Measurements from ENCODE around the gene SPOP.
A peak's percentile ranks its signal among the peaks of the same experiment; 100 is the strongest.
"Not testable (repeated sequence)": the region's sequence is repeated elsewhere in the genome, so short reads cannot be mapped to it uniquely, and the experiment has no call there.

Gene SPOP

DNA sequence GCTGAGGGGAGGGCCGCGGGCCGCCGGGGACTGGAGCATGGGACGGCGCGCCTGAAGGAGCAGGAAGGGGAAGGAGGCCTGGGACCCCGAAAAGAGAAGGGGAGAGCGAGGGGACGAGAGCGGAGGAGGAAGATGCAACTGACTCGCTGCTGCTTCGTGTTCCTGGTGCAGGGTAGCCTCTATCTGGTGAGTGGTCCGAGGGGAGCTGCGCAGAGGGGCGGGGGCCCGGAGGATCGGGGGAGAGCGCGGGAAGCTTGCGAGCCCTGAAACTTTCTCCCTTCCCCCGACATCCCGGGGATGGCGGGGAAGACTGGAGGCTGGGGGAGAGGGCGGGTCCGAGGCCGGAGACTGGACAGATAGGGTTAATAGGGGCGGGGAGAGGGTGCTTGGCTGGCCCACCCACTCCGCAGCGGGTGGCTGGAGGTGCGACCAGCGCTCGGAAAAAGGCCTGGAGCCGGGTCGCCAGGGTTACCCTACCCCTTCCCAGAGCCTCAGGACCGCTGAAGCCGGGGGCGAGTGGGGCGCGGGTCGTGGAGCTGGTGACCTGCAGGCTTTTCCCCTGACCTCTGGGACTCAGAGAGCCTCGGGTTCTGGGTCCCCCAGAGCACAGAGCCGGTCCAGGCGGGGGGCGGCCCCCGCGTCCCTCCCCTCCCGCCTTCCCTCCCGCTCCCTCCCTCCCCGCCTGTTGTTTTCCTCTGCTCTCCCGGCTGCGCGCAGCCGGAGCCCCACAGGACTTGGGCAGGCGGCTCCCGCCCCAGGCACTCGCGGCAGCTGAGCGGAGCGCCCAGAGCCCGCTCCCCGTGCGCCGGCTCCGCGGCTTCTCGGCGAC lies 101.6 kb downstream of the SPOP start:
- Mint-ChIP-seq H3K9me3 (no peaks in the 10 kb centered on the region), H3K27me3 (peaks cover 69% of the 10 kb centered on the region), H3K36me3 (ENCODE audit: insufficient read depth) (peaks cover 6% of the 10 kb centered on the region), H3K4me3 (peak overlapping the region; percentile 65), H3K4me1 (peaks cover 13% of the 10 kb centered on the region), H3K27ac (ENCODE audit: low read depth) (no peak overlapping the region)
- ATAC-seq (replicated peaks; ENCODE audit: extremely low read depth, poor library complexity, severe bottlenecking) = peak; percentile 15
- DNase-seq (ENCODE audit: low spot score in 2 of 2) = no peak

DNA sequence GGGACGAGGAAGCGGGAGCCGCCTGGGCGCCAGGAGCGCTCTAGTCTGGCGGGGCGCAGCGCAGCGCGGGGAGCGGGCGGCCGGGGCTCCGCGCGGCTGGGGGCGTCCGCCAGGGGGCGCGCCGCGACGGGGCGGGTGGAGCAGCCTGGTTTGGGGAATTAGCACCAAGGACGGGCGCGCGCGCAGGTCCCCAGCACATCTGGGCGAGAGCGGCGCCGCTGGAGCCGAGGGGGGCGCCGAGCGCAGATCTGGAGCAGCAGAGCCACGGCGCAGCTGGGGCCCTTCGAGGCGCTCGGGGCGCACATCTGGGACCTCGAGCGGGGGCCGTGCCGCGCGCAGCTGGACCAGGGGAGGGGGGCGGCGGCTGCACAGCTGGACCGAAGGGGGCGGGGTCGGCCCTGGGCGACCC lies 102.2 kb downstream of the SPOP start, which contains the start of gene NXPH3:
TSS of gene NXPH3 (plus strand) at position 193 of the 409 bp plus-strand sequence. CDS start 349 bp downstream, outside the sequence.
- Mint-ChIP-seq H3K4me1 (peaks cover 19% of the 10 kb centered on the region), H3K36me3 (ENCODE audit: insufficient read depth) (peaks cover 8% of the 10 kb centered on the region), H3K27ac (ENCODE audit: low read depth) (no peak within 1 kb of the TSS), H3K27me3 (peaks cover 69% of the 10 kb centered on the region), H3K9me3 (no peaks in the 10 kb centered on the region), H3K4me3 (peak within 1 kb of the TSS; percentile 65)
- ATAC-seq (replicated peaks; ENCODE audit: extremely low read depth, poor library complexity, severe bottlenecking) (peak; percentile 61), DNase-seq (ENCODE audit: low spot score in 2 of 2) (peak; percentile 42 to 50)

DNA sequence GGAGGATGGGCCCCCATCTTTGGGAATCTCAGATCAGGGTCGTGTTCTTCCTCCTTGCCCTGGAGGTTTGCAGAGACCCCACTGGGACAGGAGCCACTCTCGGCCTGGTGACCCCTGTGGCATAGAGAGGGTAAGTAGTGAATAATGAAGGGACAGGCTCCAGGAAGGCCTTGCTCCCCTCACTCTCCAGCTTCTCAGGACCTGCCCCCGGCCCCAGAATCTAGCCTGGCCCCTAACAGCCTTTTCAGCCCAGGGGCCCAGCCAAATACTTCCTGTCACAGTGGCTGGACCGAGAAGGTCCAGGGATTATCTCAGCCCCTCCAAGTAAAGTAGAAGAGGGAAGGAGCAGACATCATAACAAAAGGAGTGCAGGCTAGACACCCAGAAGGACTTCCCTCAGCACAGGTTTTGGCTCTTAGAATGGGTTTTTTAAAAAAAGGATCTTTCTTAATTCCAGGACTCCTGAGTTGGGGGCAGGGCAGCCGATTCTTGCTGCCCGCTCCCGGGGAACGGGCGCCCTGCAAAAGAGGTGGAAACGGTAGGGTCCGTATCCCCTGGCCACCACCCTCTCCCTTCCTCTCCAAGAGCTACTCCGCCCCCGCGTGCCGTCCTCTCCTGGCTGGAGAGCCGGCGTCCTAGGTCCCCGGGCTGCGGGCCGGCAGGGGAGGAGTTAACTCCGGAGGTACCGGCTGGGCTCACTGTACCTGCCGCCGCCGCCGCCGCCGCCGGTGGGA lies 102.8 kb downstream of the SPOP start:
- peak overlapping the region; percentile 57 for H3K4me3 Mint-ChIP-seq
- ATAC-seq (replicated peaks; ENCODE audit: extremely low read depth, poor library complexity, severe bottlenecking) = no peak
- no peak overlapping the region for H3K27ac Mint-ChIP-seq (ENCODE audit: low read depth)
- H3K27me3 Mint-ChIP-seq = peaks cover 69% of the 10 kb centered on the region
- DNase-seq (ENCODE audit: low spot score in 2 of 2) = no peak
- H3K9me3 Mint-ChIP-seq = no peaks in the 10 kb centered on the region
- H3K4me1 Mint-ChIP-seq = peaks cover 24% of the 10 kb centered on the region
- peaks cover 9% of the 10 kb centered on the region for H3K36me3 Mint-ChIP-seq (ENCODE audit: insufficient read depth)

DNA sequence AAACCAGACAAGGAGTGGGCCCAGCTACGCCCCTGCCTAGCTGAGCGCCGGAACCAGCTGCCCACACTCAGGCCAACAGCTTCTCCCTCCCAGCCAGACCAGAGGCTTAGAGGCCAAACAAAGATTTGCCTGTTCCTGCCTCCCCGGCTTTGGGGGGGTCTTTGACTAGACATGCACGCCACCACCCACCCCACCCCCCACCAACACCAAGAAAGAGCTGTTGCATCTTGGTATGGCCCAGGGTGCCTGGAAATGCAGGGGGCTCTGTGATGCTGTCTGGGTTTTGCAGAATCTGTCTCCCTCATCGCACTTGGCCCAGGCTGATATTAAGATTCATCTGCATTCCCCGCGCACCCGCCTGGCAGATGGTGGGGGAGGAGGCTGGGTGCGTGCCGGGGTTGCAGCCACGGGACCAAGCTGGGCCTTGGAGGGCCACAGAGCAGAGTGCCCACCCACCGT lies 103.5 kb downstream of the SPOP start:
- peaks cover 69% of the 10 kb centered on the region for H3K27me3 Mint-ChIP-seq
- DNase-seq (ENCODE audit: low spot score in 2 of 2) = no peak
- H3K27ac Mint-ChIP-seq (ENCODE audit: low read depth) = no peak overlapping the region
- no peak overlapping the region for H3K4me3 Mint-ChIP-seq
- ATAC-seq (replicated peaks; ENCODE audit: extremely low read depth, poor library complexity, severe bottlenecking) = no peak
- H3K4me1 Mint-ChIP-seq = peaks cover 24% of the 10 kb centered on the region
- H3K36me3 Mint-ChIP-seq (ENCODE audit: insufficient read depth) = peaks cover 9% of the 10 kb centered on the region
- no peaks in the 10 kb centered on the region for H3K9me3 Mint-ChIP-seq

DNA sequence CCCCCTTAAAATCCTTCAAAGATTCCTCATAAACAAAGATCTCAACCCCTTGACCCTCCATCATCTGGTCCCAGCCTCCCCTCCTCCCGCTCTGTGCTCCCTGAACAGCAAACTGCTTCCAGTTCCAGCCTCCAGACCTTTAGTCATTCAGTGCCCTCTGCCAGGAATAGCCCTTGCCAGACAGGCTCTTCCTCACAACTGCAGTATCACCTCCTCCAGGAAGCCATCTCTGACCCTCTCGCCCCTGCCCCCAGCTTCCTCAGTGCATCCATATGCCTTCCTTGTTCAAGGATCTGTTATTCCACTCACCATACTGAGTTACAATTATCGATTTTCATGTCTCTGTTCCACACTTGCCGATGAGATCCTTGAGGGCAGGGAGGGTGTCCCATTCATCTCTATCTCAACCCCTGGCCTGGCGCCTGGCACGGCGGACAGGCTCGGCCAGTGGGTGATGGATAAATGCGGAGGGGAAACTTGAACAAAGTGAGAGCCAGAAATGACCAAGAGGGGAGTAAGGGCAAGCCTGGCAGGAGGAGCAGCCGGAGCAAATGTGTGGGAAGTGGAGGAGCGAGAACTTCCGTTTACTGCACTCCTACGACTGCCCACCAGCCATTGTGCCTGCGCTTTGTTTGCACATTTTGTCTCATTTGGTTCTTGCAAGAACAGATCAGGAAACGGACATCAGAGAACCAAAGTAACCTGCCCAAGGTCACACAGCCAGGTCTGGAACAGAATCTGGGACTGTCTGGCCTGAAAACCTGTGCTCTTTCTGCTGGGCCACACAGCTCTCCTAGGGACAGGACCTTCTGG lies 104.2 kb downstream of the SPOP start:
- Mint-ChIP-seq H3K27ac (ENCODE audit: low read depth) (no peak overlapping the region), H3K4me3 (no peak overlapping the region), H3K9me3 (no peaks in the 10 kb centered on the region), H3K36me3 (ENCODE audit: insufficient read depth) (peaks cover 9% of the 10 kb centered on the region), H3K4me1 (peaks cover 24% of the 10 kb centered on the region), H3K27me3 (peaks cover 64% of the 10 kb centered on the region)
- ATAC-seq (replicated peaks; ENCODE audit: extremely low read depth, poor library complexity, severe bottlenecking) = no peak
- no peak for DNase-seq (ENCODE audit: low spot score in 2 of 2)

DNA sequence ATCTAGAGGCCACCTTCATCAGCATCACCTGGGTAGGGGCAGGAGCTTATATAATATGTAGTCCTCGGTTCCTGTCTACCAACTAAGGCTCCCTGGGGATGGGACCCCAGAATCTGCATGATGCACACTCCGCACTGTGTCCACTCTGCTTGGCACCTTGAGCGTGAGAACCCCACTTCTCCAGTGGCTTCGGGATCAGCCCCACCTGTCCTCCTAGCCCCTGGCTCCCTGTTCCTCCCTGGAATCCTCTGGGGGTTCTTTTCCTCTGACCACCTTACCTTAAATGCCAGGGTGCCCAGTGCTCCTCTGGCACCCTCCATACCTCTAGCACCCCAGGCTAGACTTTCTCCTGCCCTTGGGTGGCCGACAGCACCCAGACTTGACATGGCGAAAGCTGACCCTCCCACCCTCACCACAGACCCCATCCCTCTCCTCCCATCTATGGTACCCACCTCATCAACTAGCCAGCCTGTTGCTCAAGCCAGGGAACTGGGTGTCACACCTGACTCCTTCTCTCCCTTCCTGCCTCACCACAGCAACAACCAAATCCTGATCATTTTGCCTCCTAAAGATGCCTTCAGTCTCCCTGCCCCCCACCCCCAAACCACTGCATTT lies 105.0 kb downstream of the SPOP start:
- Mint-ChIP-seq H3K36me3 (ENCODE audit: insufficient read depth) (peaks cover 9% of the 10 kb centered on the region), H3K4me1 (peaks cover 24% of the 10 kb centered on the region), H3K9me3 (no peaks in the 10 kb centered on the region), H3K27me3 (peaks cover 56% of the 10 kb centered on the region), H3K27ac (ENCODE audit: low read depth) (no peak overlapping the region), H3K4me3 (no peak overlapping the region)
- DNase-seq (ENCODE audit: low spot score in 2 of 2) = no peak
- ATAC-seq (replicated peaks; ENCODE audit: extremely low read depth, poor library complexity, severe bottlenecking) = no peak

DNA sequence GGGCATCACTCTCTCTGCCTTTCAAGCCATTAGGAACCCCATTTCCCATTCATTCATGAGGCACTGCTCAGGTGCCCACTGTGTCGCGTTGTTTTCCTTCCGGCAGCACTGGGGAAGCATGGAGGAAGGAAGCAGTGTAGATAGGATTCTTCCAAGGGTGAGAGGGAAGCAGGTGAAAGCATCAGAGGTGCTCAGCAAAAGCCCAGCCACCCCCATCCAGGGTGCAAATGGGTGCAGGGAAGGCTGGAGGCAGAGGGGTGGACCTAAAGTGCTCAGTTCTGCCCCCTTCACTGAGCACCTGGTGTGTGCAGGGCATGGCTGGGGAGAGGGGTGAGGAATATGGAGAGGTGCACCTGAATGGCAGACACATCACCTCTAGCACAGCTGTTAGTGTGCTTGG lies 105.7 kb downstream of the SPOP start:
- Mint-ChIP-seq H3K4me1 (peaks cover 24% of the 10 kb centered on the region), H3K4me3 (no peak overlapping the region), H3K36me3 (ENCODE audit: insufficient read depth) (peaks cover 9% of the 10 kb centered on the region), H3K27me3 (peaks cover 49% of the 10 kb centered on the region), H3K9me3 (no peaks in the 10 kb centered on the region), H3K27ac (ENCODE audit: low read depth) (no peak overlapping the region)
- DNase-seq (ENCODE audit: low spot score in 2 of 2) = no peak
- ATAC-seq (replicated peaks; ENCODE audit: extremely low read depth, poor library complexity, severe bottlenecking) = no peak

DNA sequence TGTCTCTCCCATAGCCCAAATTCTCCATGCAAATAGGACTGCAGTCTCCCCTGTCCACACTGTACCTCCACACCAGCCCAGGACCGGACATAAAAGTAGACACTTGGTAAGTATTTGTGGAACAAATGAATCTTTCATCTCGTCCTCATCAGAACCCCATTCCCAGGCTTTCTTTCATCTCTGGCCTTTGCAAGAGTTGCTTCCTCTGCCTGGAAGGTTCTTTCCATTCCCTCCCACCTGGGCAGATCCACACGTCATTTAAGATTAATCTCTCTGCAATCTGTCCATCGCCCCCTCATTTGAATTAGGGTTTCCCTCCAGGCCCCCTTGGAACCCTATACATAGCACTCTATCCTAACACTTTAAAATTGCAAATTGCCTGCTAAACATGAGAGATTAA lies 106.1 kb downstream of the SPOP start:
- peaks cover 44% of the 10 kb centered on the region for H3K27me3 Mint-ChIP-seq
- no peaks in the 10 kb centered on the region for H3K9me3 Mint-ChIP-seq
- H3K4me1 Mint-ChIP-seq = peaks cover 19% of the 10 kb centered on the region
- H3K27ac Mint-ChIP-seq (ENCODE audit: low read depth) = no peak overlapping the region
- ATAC-seq (replicated peaks; ENCODE audit: extremely low read depth, poor library complexity, severe bottlenecking) (no peak), DNase-seq (ENCODE audit: low spot score in 2 of 2) (no peak)
- H3K4me3 Mint-ChIP-seq = peak overlapping the region; percentile 84
- H3K36me3 Mint-ChIP-seq (ENCODE audit: insufficient read depth) = peaks cover 9% of the 10 kb centered on the region

DNA sequence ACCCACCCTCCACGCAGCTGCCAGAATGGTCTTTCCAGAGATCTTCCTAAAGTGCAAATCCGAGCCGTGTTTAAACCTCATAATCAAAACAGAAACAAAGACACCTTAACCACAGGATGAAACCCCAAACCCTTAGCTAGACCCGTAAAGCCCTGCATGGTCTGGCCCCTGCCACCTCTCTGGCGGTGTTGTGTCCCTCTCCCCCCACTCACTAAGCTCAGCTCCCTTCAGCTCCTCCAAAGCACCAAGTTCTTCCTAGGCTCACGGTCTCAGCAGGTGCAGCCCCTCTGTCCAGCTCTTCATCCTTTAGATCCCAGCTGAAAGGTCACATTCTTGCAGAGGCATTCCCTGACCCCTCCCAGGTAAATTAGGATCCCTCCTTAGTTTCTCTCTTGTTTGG lies 106.6 kb downstream of the SPOP start:
- ATAC-seq (replicated peaks; ENCODE audit: extremely low read depth, poor library complexity, severe bottlenecking) (no peak), DNase-seq (ENCODE audit: low spot score in 2 of 2) (no peak)
- H3K36me3 Mint-ChIP-seq (ENCODE audit: insufficient read depth) = peaks cover 9% of the 10 kb centered on the region
- no peaks in the 10 kb centered on the region for H3K9me3 Mint-ChIP-seq
- H3K27me3 Mint-ChIP-seq = peaks cover 40% of the 10 kb centered on the region
- H3K4me1 Mint-ChIP-seq = peaks cover 19% of the 10 kb centered on the region
- H3K27ac Mint-ChIP-seq (ENCODE audit: low read depth) = no peak overlapping the region
- peak overlapping the region; percentile 84 for H3K4me3 Mint-ChIP-seq

DNA sequence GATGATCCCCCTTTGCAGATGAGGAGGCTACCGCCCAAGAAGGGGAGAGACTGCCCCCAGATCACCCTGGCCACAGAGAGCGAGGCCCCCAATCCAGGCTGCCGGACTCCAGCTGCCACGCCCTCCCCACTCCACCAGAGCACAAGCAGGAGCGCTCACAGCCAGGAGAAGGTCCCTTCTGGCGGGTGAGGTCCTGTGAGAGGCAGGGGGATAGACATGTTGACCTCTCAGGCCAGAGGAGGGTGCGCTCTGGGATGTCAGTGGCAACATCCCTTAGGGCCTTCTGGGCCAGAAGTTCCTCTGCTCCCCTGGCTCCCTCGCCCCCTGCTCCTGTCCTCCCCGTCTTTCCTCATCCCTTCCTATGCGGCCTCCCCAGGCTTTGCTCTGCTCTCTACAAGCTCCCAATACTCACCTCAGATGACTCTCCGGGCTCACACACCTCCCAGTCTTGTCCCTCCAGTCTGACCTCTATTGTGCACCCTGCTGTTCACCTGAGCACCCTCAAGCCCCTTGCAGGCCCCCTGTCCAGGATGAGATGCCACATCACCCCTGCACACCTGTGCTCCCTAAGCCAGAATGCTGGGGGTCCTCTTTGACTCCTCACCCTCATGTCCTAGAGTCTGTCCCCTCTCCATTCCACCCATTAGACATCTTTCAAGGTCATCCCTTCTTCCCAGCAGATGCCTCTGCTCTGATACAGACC lies 107.2 kb downstream of the SPOP start:
- H3K4me1 Mint-ChIP-seq = peaks cover 14% of the 10 kb centered on the region
- H3K9me3 Mint-ChIP-seq = no peaks in the 10 kb centered on the region
- peaks cover 7% of the 10 kb centered on the region for H3K36me3 Mint-ChIP-seq (ENCODE audit: insufficient read depth)
- no peak for DNase-seq (ENCODE audit: low spot score in 2 of 2)
- peaks cover 34% of the 10 kb centered on the region for H3K27me3 Mint-ChIP-seq
- no peak overlapping the region for H3K27ac Mint-ChIP-seq (ENCODE audit: low read depth)
- no peak for ATAC-seq (replicated peaks; ENCODE audit: extremely low read depth, poor library complexity, severe bottlenecking)
- peak overlapping the region; percentile 84 for H3K4me3 Mint-ChIP-seq

DNA sequence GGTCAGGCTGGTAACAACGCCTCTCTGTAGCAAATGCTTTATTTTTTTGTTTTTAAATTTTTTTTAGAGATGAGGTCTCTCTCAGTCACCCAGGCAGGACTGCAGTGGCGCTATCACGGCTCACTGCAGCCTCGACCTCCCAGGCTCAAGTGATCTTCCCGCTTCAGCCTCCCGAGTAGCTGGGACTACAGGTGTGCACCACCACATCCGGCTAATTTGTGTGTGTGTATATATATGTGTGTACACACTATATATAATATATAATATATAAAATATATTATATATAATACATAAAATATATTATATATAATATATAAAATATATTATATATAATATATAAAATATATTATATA lies 109.2 kb downstream of the SPOP start:
- H3K4me1 Mint-ChIP-seq = peaks cover 14% of the 10 kb centered on the region
- not testable (repeated sequence) for H3K36me3 Mint-ChIP-seq (ENCODE audit: insufficient read depth); ATAC-seq (replicated peaks; ENCODE audit: extremely low read depth, poor library complexity, severe bottlenecking); H3K27ac Mint-ChIP-seq (ENCODE audit: low read depth); DNase-seq (ENCODE audit: low spot score in 2 of 2); H3K4me3 Mint-ChIP-seq; H3K9me3 Mint-ChIP-seq
- H3K27me3 Mint-ChIP-seq = peaks cover 14% of the 10 kb centered on the region
